GM12801 (cell line): ENCODE data around the gene VAV2.

Experiments used
- CTCF ChIP-seq: IDR thresholded peaks from one replicate; pipeline ENCODE4 v1.5.1; 2011; ENCODE audit warnings: control low read depth; ENCODE audit not compliant: insufficient read length; ENCODE audit errors: extremely low read depth

VAV2 gene

GRCh38 chr9:133942206-133942975 lies 49.7 kb downstream of the VAV2 start:
- no peak for TF ChIP-seq CTCF

GRCh38 chr9:133939845-133940244 lies 52.3 kb downstream of the VAV2 start:
- TF ChIP-seq CTCF, result no peak

GRCh38 chr9:133939171-133939785 lies 52.8 kb downstream of the VAV2 start:
- TF ChIP-seq CTCF, result no peak

- TF ChIP-seq CTCF, result no peak
Measured at GRCh38 chr9:133938753-133939152, 53.4 kb downstream of the VAV2 start.

GRCh38 chr9:133938086-133938485 lies 54.0 kb downstream of the VAV2 start:
- TF ChIP-seq CTCF, result no peak

GRCh38 chr9:133937120-133937519 lies 55.0 kb downstream of the VAV2 start:
- TF ChIP-seq CTCF, result no peak

- no peak for TF ChIP-seq CTCF
Measured at GRCh38 chr9:133935328-133936005, 56.7 kb downstream of the VAV2 start.
